HG02610 (cell line): Measurements from ENCODE around the gene DPYSL4.

ENCODE experiments used
- ATAC-seq: cut with Tn5 transposase; IDR thresholded peaks from one replicate; pipeline ENCODE4 v1.9.1; 2021; ENCODE audit warnings: mild to moderate bottlenecking, moderate library complexity; ENCODE audit not compliant: unreplicated experiment

Gene DPYSL4

GRCh38 chr10:132186488-132187429 is at the start of gene DPYSL4:
Gene DPYSL4 (plus strand): TSS chr10:132186948. CDS start chr10:132187064, 116 bp downstream.
- no peak for ATAC-seq

GRCh38 chr10:132137111-132138072 is 49.4 kb upstream of the DPYSL4 start:
- no peak for ATAC-seq

GRCh38 chr10:132138133-132138532 is 48.6 kb upstream of the DPYSL4 start:
- no peak for ATAC-seq

- ATAC-seq: no peak
Measured at GRCh38 chr10:132138596-132138995, 48.2 kb upstream of the DPYSL4 start.

GRCh38 chr10:132139526-132139925 is 47.2 kb upstream of the DPYSL4 start:
- ATAC-seq: no peak

GRCh38 chr10:132140167-132140925 is 46.4 kb upstream of the DPYSL4 start:
- no peak for ATAC-seq

GRCh38 chr10:132141076-132141475 is 45.7 kb upstream of the DPYSL4 start:
- no peak for ATAC-seq

- ATAC-seq: no peak
Measured at GRCh38 chr10:132141526-132142395, 45.0 kb upstream of the DPYSL4 start.

GRCh38 chr10:132142396-132143161 is 44.2 kb upstream of the DPYSL4 start:
- ATAC-seq: no peak

GRCh38 chr10:132143162-132143561 is 43.6 kb upstream of the DPYSL4 start:
- no peak for ATAC-seq

GRCh38 chr10:132144086-132144485 is 42.7 kb upstream of the DPYSL4 start:
- no peak for ATAC-seq

- no peak for ATAC-seq
Measured at GRCh38 chr10:132145002-132145401, 41.7 kb upstream of the DPYSL4 start.

- ATAC-seq: no peak
Measured at GRCh38 chr10:132145521-132146185, 41.1 kb upstream of the DPYSL4 start.

- no peak for ATAC-seq
Measured at GRCh38 chr10:132146271-132146671, 40.5 kb upstream of the DPYSL4 start.

GRCh38 chr10:132146941-132147915 is 39.5 kb upstream of the DPYSL4 start:
- no peak for ATAC-seq

- ATAC-seq: no peak
Measured at GRCh38 chr10:132148261-132149251, 38.2 kb upstream of the DPYSL4 start.
